Keratinocyte (primary cell): ENCODE data around the gene POMZP3.
"Not testable (repeated sequence)": the region's sequence is repeated elsewhere in the genome, so short reads cannot be mapped to it uniquely, and the experiment has no call there.

Experiments
- CTCF ChIP-seq, 3 experiments: IDR thresholded peaks in 1 of 3; conservative IDR thresholded peaks in 1 of 3; optimal IDR thresholded peaks in 1 of 3; 2 replicates in 2 of 3; 3 replicates in 1 of 3; pipeline versions ENCODE3 to v1.5.1; 2011; ENCODE audit warnings: low read length in 3 of 3, mild to moderate bottlenecking in 3 of 3, moderate library complexity in 2 of 3, control low read depth in 1 of 3, inconsistent platforms in 1 of 3; ENCODE audit not compliant: insufficient read depth in 2 of 3; ENCODE audit errors: extremely low read depth in 1 of 3
- EZH2 ChIP-seq: IDR thresholded peaks from one replicate; pipeline ENCODE4 v1.6.1; 2012; ENCODE audit warnings: inconsistent platforms, mild to moderate bottlenecking, low read length, moderate library complexity

GRCh38 chr7:76572296-76572695 is 54.8 kb downstream of the POMZP3 start:
- TF ChIP-seq CTCF (optimal IDR thresholded peaks at IDR 0.05 in 1 of 3, IDR thresholded peaks at IDR 0.05 in 1 of 3, conservative IDR thresholded peaks at IDR 0.05 in 1 of 3; ENCODE audit: extremely low read depth in 1 of 3, insufficient read depth in 2 of 3, low read length in 3 of 3); EZH2: not testable (repeated sequence)
